ENCODE measurements around the gene TXNRD2.

The TXNRD2 gene

DNA sequence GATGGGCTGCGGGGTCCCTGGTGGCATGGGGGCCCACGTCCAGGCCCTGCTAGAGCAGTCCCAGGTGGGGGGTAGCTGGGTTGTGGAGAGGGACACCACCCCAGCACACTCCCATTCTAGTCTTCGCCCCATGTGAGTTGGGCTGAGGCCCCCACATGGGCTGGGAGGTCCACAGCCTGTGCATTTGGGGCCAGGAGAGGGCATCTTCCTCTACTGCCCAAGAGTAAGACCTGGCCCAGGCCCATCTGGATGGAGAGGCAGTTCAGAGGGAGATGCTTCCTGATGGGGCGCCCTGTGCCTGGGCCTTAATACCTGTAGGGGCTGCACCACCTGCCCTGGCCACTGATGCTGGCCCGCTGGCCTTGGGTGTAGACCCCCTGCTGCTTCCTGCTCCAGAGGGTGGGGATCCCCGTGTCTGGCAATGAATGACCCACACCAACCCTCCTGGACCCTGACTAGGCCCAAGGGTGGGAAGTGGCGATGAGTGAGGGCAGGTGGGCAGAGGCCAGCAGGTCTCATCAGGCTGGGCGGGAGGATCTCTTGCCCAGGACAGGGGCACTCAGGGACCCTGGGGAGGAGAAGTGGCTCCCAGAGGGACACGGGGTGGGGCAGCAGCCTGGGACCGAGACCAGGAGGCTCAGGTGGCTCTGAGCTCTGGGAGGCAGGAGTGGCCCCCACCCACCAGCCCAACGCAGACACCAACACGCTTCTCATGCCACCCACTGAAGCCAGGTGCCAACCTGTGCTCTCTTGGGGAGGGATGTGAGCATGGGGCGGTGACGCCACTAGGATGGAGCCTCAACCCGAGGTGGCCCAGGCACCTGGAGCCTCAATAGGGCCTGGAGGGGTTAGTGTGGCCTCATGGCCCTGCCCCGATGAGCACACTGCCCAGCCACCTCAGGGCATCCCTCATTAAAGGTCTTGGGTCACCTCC lies 69.5 kb downstream of the TXNRD2 start:
- DNase-seq, result no peak
- Histone ChIP-seq H3K4me2 (ENCODE audit: low read length, poor library complexity, severe bottlenecking) (no peak overlapping the region), H2AFZ (ENCODE audit: low read depth, low read length) (no peak overlapping the region), H2BK12ac (ENCODE audit: low read length in 2 of 2) (no peak overlapping the region), H2BK120ac (ENCODE audit: low read depth, low read length) (no peak overlapping the region), H2AK5ac (ENCODE audit: low read length, severe bottlenecking) (no peak overlapping the region), H4K91ac (ENCODE audit: low read length) (no peak overlapping the region), H2BK15ac (ENCODE audit: low read depth, poor library complexity, severe bottlenecking) (no peak overlapping the region), H3K4ac (ENCODE audit: low read depth in 1 of 2, low read length in 2 of 2) (no peak overlapping the region), H3K18ac (ENCODE audit: low read depth in 1 of 2, low read length in 2 of 2) (no peak overlapping the region), H3K4me1 (ENCODE audit: control insufficient read depth, insufficient read depth, low read depth, low read length) (peaks cover 33% of the 10 kb centered on the region), H3K27me3 (ENCODE audit: control insufficient read depth in 1 of 2, insufficient read depth in 1 of 2, low read length in 2 of 2) (no peaks in the 10 kb centered on the region), H3K4me3 (ENCODE audit: insufficient read depth in 1 of 2, low read depth in 1 of 2, low read length in 2 of 2) (no peak overlapping the region), H3K14ac (ENCODE audit: low read length in 2 of 2) (no peak overlapping the region), H3K79me1 (replicated peaks; ENCODE audit: low read length, poor library complexity, severe bottlenecking) (peaks cover 7% of the 10 kb centered on the region), H4K8ac (ENCODE audit: low read length) (peak overlapping the region; percentile 55), H3K36me3 (ENCODE audit: control insufficient read depth in 1 of 2, insufficient read depth in 2 of 2, low read depth in 1 of 2, low read length in 2 of 2) (peaks cover 0 to 39% of the 10 kb centered on the region in 2 experiments), H3K23ac (ENCODE audit: low read length in 2 of 2) (no peak overlapping the region), H3K27ac (ENCODE audit: low read length, poor library complexity, severe bottlenecking) (no peak overlapping the region), H2BK5ac (ENCODE audit: low read depth, low read length, poor library complexity, severe bottlenecking) (no peak overlapping the region), H3K9me3 (ENCODE audit: control insufficient read depth, low read length) (no peaks in the 10 kb centered on the region), H3K9ac (ENCODE audit: low read length) (no peak overlapping the region)
- WGBS, result 97% methylated on average over 13 of the region's 16 CpGs

DNA sequence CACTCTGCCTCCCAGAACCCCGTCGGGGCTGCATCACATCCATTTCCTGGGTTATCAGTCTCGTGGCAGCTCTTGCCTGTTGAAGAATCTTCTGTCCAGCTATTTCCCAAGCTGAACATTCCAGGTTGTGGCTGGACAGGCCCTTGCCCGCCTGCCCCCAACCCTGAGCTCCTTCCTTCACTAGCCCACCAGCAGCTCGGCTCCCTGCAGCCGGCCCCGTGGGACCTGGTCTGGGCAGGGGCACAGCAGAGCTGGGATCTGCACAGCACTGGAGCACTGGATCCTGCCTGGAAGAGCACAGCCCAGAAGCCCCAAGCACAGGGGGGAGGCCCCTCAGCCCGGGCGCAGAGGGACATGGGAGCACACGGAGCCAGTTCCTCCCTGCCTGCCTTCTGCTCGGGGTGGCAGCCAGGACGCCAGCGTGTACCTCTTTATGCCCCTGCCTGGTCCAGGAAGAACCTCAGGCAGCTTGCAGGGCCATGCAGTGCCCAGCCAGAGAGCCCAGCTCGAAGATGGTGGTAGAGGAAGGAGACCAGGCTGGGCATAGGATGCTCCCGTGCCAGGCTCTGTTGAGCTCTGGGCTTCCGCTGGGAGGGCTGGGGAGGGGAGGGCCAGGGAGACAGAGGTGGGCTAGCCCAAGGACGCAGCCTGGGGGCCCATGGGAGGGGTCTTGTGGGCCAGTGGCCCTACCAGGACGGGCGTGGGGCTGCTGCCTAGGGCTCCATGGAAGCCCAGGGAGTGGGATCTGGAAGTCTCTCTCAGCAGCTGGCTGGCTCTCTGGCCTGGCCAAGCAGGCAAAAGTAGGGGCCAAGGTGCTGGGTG lies 70.4 kb downstream of the TXNRD2 start:
- H3K4me1 ChIP-seq (ENCODE audit: control insufficient read depth, insufficient read depth, low read depth, low read length), result peaks cover 24% of the 10 kb centered on the region
- peak overlapping the region; percentile 41 for H2BK15ac ChIP-seq (ENCODE audit: low read depth, poor library complexity, severe bottlenecking)
- no peak overlapping the region for H3K9ac ChIP-seq (ENCODE audit: low read length)
- no peak overlapping the region for H3K4me3 ChIP-seq (ENCODE audit: insufficient read depth in 1 of 2, low read depth in 1 of 2, low read length in 2 of 2)
- 90% methylated on average over 19 of the region's 19 CpGs for WGBS
- H3K4ac ChIP-seq (ENCODE audit: low read depth in 1 of 2, low read length in 2 of 2), result no peak overlapping the region
- H3K36me3 ChIP-seq (ENCODE audit: control insufficient read depth in 1 of 2, insufficient read depth in 2 of 2, low read depth in 1 of 2, low read length in 2 of 2), result peaks cover 0 to 30% of the 10 kb centered on the region in 2 experiments
- H3K4me2 ChIP-seq (ENCODE audit: low read length, poor library complexity, severe bottlenecking), result no peak overlapping the region
- H2BK5ac ChIP-seq (ENCODE audit: low read depth, low read length, poor library complexity, severe bottlenecking), result no peak overlapping the region
- H2BK12ac ChIP-seq (ENCODE audit: low read length in 2 of 2), result peak overlapping the region in 1 of 2 experiments; percentile 15
- peak overlapping the region in 1 of 2 experiments; percentile 23 for H3K23ac ChIP-seq (ENCODE audit: low read length in 2 of 2)
- no peak overlapping the region for H2AFZ ChIP-seq (ENCODE audit: low read depth, low read length)
- no peak overlapping the region for H2BK120ac ChIP-seq (ENCODE audit: low read depth, low read length)
- peak overlapping the region; percentile 18 for H4K91ac ChIP-seq (ENCODE audit: low read length)
- peaks cover 7% of the 10 kb centered on the region for H3K79me1 ChIP-seq (replicated peaks; ENCODE audit: low read length, poor library complexity, severe bottlenecking)
- H4K8ac ChIP-seq (ENCODE audit: low read length), result no peak overlapping the region
- no peaks in the 10 kb centered on the region for H3K27me3 ChIP-seq (ENCODE audit: control insufficient read depth in 1 of 2, insufficient read depth in 1 of 2, low read length in 2 of 2)
- DNase-seq, result no peak
- H3K27ac ChIP-seq (ENCODE audit: low read length, poor library complexity, severe bottlenecking), result no peak overlapping the region
- no peak overlapping the region for H3K18ac ChIP-seq (ENCODE audit: low read depth in 1 of 2, low read length in 2 of 2)
- no peak overlapping the region for H3K14ac ChIP-seq (ENCODE audit: low read length in 2 of 2)
- no peaks in the 10 kb centered on the region for H3K9me3 ChIP-seq (ENCODE audit: control insufficient read depth, low read length)
- no peak overlapping the region for H2AK5ac ChIP-seq (ENCODE audit: low read length, severe bottlenecking)

DNA sequence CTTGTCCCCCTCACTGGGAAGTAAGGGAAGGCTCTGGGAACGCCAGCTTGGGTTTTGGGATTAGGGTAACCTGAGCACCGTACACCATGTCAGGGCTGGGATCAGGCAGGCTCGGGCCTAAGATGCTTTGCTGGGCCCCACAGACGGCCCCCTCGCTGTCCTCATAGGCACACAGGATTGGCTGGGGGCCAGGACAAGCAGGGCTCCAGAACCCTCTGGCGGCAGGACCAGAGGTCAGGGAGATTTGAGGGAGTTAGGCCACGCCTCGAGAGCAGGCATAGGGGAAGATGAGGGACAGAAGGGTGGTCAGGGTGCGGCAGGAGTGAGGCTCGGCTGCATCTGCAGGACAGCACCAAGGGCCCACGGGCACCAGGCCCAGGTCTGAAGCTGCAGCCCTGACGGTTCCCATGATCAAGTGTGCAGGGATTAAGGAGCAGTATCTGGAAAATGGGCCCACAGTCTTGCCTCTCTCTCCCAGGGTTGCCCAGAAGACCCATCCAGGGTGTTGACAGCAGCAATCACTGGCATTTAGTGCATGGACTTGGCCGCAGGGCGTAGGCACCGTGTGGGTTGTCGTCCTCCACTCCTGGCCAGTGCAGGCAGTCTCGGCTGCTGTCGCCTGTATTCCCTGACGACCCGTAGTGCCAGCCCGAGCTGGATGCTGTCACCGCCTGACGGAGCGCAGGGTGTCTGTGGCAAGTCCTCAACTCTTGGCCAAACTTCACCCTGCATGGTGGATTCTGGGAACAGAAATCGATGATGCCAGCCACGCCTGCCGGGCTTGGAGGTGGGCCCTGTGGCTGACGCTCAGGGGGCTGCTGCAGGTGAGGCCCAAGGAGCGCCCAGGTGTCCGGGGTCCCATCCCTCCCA lies 71.2 kb downstream of the TXNRD2 start:
- H2BK5ac ChIP-seq (ENCODE audit: low read depth, low read length, poor library complexity, severe bottlenecking), result no peak overlapping the region
- no peak overlapping the region for H3K9ac ChIP-seq (ENCODE audit: low read length)
- no peak overlapping the region for H4K8ac ChIP-seq (ENCODE audit: low read length)
- H3K4me1 ChIP-seq (ENCODE audit: control insufficient read depth, insufficient read depth, low read depth, low read length), result peaks cover 17% of the 10 kb centered on the region
- DNase-seq, result no peak
- no peak overlapping the region for H2BK120ac ChIP-seq (ENCODE audit: low read depth, low read length)
- peak overlapping the region in 1 of 2 experiments; percentile 15 for H3K23ac ChIP-seq (ENCODE audit: low read length in 2 of 2)
- H2AFZ ChIP-seq (ENCODE audit: low read depth, low read length), result no peak overlapping the region
- no peaks in the 10 kb centered on the region for H3K27me3 ChIP-seq (ENCODE audit: control insufficient read depth in 1 of 2, insufficient read depth in 1 of 2, low read length in 2 of 2)
- no peak overlapping the region for H3K4me3 ChIP-seq (ENCODE audit: insufficient read depth in 1 of 2, low read depth in 1 of 2, low read length in 2 of 2)
- H4K91ac ChIP-seq (ENCODE audit: low read length), result peak overlapping the region; percentile 34
- H2AK5ac ChIP-seq (ENCODE audit: low read length, severe bottlenecking), result no peak overlapping the region
- no peak overlapping the region for H3K4ac ChIP-seq (ENCODE audit: low read depth in 1 of 2, low read length in 2 of 2)
- H3K14ac ChIP-seq (ENCODE audit: low read length in 2 of 2), result peak overlapping the region in 1 of 2 experiments; percentile 68
- no peaks in the 10 kb centered on the region for H3K9me3 ChIP-seq (ENCODE audit: control insufficient read depth, low read length)
- H2BK15ac ChIP-seq (ENCODE audit: low read depth, poor library complexity, severe bottlenecking), result no peak overlapping the region
- H3K27ac ChIP-seq (ENCODE audit: low read length, poor library complexity, severe bottlenecking), result no peak overlapping the region
- H3K4me2 ChIP-seq (ENCODE audit: low read length, poor library complexity, severe bottlenecking), result no peak overlapping the region
- peaks cover 6% of the 10 kb centered on the region for H3K79me1 ChIP-seq (replicated peaks; ENCODE audit: low read length, poor library complexity, severe bottlenecking)
- peaks cover 0 to 30% of the 10 kb centered on the region in 2 experiments for H3K36me3 ChIP-seq (ENCODE audit: control insufficient read depth in 1 of 2, insufficient read depth in 2 of 2, low read depth in 1 of 2, low read length in 2 of 2)
- no peak overlapping the region for H2BK12ac ChIP-seq (ENCODE audit: low read length in 2 of 2)
- WGBS, result 94% methylated on average over 30 of the region's 30 CpGs
- H3K18ac ChIP-seq (ENCODE audit: low read depth in 1 of 2, low read length in 2 of 2), result no peak overlapping the region
